GM12891 (cell line): ENCODE measurements around the gene SLC5A5.

Source experiments
- PAX5 ChIP-seq: IDR thresholded peaks from 2 replicates; pipeline ENCODE4 v1.6.1; 2011; ENCODE audit warnings: low read length, moderate library complexity, mild to moderate bottlenecking; ENCODE audit not compliant: insufficient read depth, severe bottlenecking
- POLR2A ChIP-seq: IDR thresholded peaks from 2 replicates; pipeline ENCODE4 v1.6.1; 2011; ENCODE audit warnings: low read depth, low read length, control low read depth
- POLR2AphosphoS5 ChIP-seq: IDR thresholded peaks from 2 replicates; pipeline ENCODE4 v1.6.1; 2011; ENCODE audit warnings: low read depth, low read length, control low read depth
- TAF1 ChIP-seq: IDR thresholded peaks from 2 replicates; pipeline ENCODE4 v1.6.1; 2011; ENCODE audit warnings: low read depth, low read length, control low read depth

DNA sequence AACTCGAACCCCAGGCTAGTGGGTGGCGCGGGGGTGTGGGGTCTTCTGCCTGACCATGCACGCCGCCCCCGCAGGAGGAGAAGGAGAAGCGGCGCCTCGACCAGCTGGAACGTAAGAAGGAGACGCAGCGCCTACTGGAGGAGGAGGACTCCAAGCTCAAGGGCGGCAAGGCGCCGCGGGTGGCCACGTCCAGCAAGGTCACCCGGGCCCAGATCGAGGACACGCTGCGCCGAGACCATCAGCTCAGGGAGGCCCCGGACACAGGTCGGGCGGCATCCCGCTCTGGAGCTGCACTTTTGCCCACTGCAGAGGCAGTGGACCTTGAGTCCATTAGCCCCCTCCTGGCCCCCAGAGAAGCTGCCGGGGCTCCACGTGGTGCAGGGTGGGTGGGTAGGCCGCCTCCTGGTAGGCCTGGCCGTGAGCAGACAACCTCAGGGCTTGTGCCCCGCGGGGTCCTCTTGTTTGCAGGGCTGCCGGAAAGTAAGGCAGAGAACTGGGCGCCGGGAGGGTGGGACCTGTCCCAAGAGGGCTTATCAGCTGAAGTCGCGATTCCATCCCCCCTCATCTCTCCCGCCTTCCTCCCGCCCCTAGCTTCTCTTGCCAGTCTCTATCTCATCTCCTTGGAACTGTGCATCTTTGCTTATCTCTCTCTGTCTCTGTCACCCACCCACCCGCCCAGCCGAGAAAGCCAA is 71.0 kb downstream of the SLC5A5 start:
- TF ChIP-seq POLR2A, result no peak
- TF ChIP-seq TAF1, result no peak
- TF ChIP-seq PAX5, result no peak
- TF ChIP-seq POLR2AphosphoS5, result no peak
